Muscle of leg (tissue), 11 donors: ENCODE data around the gene KRTAP10-3. TPM values are rescaled to one million over a fixed set of nuclear protein-coding genes. Genes with fewer than 3 reads are reported as not detected.
"Not testable (repeated sequence)": the region's sequence is repeated elsewhere in the genome, so short reads cannot be mapped to it uniquely, and the experiment has no call there.

Experiments used
- DNase-seq: peaks from one replicate; pipeline ENCODE4 v3.0.0; 2013
- H3K27ac ChIP-seq: one replicate; pipeline ENCODE4 v1.5.1; 2013; ENCODE audit warnings: mild to moderate bottlenecking, low read length, control low read depth
- H3K27me3 ChIP-seq: one replicate; pipeline ENCODE4 v1.6.1; 2013; ENCODE audit warnings: low read length; ENCODE audit not compliant: control insufficient read depth, insufficient read depth
- H3K36me3 ChIP-seq: one replicate; pipeline ENCODE4 v1.6.1; 2013; ENCODE audit warnings: low read length; ENCODE audit not compliant: control insufficient read depth, insufficient read depth
- H3K4me1 ChIP-seq: one replicate; pipeline ENCODE4 v1.6.1; 2013; ENCODE audit warnings: low read length; ENCODE audit not compliant: control insufficient read depth, insufficient read depth
- H3K4me3 ChIP-seq: one replicate; pipeline ENCODE4 v1.5.1; 2013; ENCODE audit warnings: low read length, control low read depth
- H3K9me3 ChIP-seq: replicated peaks from 2 replicates; pipeline ENCODE4 v1.6.1; 2013; ENCODE audit warnings: low read depth, low read length; ENCODE audit not compliant: control insufficient read depth
- WGBS: methylation state at CpG from one replicate; pipeline ENCODE4 v1.1.5; 2013; ENCODE audit warnings: missing lambda C conversion rate; ENCODE audit not compliant: insufficient coverage; 5-methylcytosine and 5-hydroxymethylcytosine counted together
- polyA plus RNA-seq, 8 donors: library from polyadenylated mRNA; unstranded; fragments of 120-200 nt; gene quantifications; one replicate each; pipeline versions ENCODE4 v1.2.1 to v1.2.3, GENCODE V29; 2013; ENCODE audit warnings: inconsistent platforms in 1 of 8, low replicate concordance in 1 of 8; ENCODE audit not compliant: insufficient read length in 8 of 8, insufficient read depth in 1 of 8
- total RNA-seq: library from RNA; stranded (reverse); fragments of 120-200 nt; gene quantifications from one replicate; pipeline ENCODE4 v1.2.4, GENCODE V29; 2013

The KRTAP10-3 gene
- total and polyA plus RNA-seq, 9 donors, result not detected

DNA sequence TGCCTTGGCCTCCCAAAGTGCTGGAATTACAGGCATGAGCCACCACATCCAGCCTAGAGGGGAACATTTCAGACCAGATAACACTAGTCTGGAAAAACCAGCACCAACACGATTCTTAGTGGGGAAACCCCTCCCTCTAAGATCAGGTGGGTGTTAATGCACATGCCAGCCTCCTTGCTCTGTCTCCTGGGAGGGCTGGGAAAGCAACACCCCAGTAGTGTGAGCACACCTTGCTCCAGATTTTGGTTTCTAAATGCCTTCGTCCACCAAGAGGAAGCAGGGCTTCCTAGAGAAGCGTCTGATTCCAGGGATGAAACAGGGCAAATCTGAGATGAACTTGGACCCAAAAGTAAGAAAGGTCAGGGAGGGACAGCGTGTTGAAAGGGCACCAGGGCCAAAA is 12.7 kb upstream of the KRTAP10-3 start:
- peaks cover 5% of the 10 kb centered on the region for H3K9me3 ChIP-seq
- peaks cover 11% of the 10 kb centered on the region for H3K4me1 ChIP-seq
- peaks cover 7% of the 10 kb centered on the region for H3K27me3 ChIP-seq
- H3K27ac ChIP-seq, result no peak overlapping the region
- no peaks in the 10 kb centered on the region for H3K36me3 ChIP-seq
- no peak overlapping the region for H3K4me3 ChIP-seq
- 78% methylated on average over 2 of the region's 4 CpGs for WGBS
- DNase-seq, result no peak

DNA sequence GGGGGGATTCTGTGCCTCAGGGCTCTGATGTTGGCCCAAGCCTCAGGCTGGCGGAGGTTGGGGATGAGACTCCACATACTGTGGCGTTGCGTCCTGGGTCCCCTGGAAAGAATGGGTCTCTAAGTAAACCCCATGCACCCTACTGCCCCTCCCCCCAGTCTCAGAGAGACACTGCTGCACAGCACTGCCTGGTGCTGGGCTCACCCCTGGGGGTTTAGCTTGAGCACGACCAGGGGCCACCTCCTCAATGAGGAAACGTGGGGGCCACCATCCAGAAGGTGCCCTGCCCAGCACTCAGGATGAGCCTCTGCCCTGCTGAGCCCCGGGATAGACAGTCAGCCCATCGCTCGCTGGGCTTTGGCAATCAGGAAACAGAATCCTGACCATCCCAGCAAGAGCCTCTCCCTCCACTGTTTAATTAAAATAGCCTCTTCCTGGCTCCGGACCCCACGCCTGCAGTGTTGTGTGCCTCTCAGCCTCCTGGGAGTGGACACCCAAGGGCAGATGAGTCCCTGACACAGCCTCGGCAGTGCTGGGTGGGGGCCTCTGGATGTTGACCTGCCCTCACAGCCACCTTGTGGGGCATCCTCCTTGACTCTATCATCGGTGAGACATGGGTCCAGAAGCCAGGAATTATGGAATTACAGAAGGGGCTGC is 11.4 kb upstream of the KRTAP10-3 start:
- no peaks in the 10 kb centered on the region for H3K36me3 ChIP-seq
- H3K27ac ChIP-seq, result no peak overlapping the region
- H3K27me3 ChIP-seq, result peaks cover 7% of the 10 kb centered on the region
- H3K4me3 ChIP-seq, result no peak overlapping the region
- peaks cover 5% of the 10 kb centered on the region for H3K9me3 ChIP-seq
- no peak for DNase-seq
- 87% methylated on average over 10 of the region's 12 CpGs for WGBS
- peaks cover 11% of the 10 kb centered on the region for H3K4me1 ChIP-seq

DNA sequence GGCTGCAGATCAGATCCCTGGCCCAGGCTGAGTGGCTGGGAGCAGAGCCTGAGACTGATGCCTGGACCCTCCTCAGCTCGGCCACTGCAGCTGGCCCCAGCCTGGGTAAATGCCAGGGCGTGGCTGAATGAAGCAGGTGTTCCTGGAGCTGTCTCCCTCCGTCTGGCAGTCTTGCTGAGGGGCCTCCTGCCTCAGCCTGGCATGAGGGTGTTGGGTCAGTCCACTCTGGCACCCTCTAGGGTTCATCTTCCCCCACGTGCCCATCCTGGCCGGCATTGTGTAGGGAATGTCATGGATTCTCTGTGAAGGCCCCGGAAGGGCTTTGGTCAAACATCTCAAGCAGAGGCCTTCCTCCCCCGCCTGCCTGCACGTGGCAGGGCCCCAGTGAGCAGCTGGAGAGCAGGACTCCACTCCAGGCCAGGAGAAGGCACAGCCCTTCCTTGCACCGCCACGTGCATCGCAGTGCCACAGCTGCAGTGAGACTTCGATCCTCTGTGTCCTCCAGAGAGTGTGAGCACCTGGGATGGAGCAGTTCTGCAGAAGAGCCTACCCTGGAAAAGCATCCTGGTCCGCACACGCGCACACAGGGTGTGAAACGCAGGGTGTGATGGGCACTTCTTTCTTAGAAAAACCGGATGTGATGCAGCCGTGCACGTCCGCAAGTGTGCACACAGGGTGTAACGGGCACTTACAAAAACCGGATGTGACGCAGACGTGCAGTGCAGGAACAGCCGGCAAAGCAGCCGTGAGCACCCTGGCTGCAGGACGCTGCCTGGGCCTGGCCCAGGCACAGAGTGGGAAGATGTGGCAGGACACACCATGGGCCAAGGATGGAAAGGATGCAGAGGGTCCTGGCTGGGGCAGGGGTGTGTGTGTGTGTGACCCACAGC is 10.3 kb upstream of the KRTAP10-3 start:
- 68% methylated on average over 24 of the region's 27 CpGs for WGBS
- H3K27ac ChIP-seq, result no peak overlapping the region
- peak; percentile 33 for DNase-seq
- H3K4me1 ChIP-seq, result peaks cover 11% of the 10 kb centered on the region
- H3K9me3 ChIP-seq, result peaks cover 5% of the 10 kb centered on the region
- H3K4me3 ChIP-seq, result no peak overlapping the region
- peaks cover 7% of the 10 kb centered on the region for H3K27me3 ChIP-seq
- no peaks in the 10 kb centered on the region for H3K36me3 ChIP-seq

DNA sequence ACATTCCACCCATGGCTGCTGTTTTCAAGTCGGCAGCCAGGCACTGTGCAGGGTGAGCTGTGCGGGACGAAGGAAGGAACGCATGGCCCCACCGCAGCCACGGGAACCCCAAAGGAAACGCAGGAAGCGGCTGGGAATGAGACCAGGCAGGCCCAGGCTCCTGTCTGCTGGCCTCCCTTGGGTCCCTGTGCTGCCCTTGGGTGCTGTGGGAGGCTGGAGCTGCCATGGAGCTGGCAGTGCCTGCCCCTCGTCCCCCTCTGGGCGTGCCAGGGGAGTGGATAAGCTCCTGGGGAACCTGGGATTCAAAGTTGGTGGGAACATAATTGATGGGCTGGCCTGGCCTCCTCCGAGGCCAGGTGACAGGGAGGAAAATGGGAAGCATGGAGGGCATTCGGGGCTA is 9.7 kb upstream of the KRTAP10-3 start:
- peaks cover 5% of the 10 kb centered on the region for H3K9me3 ChIP-seq
- no peak overlapping the region for H3K4me3 ChIP-seq
- H3K36me3 ChIP-seq, result no peaks in the 10 kb centered on the region
- DNase-seq, result no peak
- no peak overlapping the region for H3K27ac ChIP-seq
- WGBS, result 69% methylated on average over 12 of the region's 12 CpGs
- peaks cover 11% of the 10 kb centered on the region for H3K4me1 ChIP-seq
- H3K27me3 ChIP-seq, result peaks cover 7% of the 10 kb centered on the region

DNA sequence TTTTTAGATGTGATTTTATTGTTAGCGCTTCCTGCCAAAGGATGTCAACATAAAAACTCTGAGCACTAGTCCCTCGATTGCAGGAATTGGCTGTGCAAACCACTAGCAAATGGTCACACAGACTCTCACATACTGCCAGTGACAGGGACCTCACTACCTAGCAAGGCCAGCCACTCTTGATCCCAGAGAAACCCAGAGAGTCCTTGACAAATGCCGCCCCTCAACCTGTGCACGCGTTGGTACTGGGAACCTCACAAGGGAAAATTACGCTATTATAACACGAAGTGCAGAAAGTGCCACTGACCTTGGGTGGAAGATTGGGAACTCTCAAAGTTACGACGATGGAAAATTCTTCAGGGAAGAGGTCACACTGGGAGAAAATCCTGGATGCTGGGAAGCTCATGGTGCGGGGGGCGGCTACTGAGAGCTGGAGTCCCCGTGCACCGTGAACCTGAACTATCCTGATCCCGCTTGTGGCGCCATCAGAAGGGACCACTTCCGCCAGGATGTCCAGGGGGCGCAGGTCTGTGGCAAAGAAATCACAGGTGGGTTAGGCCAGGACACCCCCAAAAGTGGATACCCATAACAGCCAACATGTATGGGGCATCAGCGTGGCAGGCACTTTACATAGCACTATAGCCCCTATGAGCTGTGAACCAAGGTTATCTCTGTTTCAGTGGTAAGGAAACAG is 9.0 kb upstream of the KRTAP10-3 start:
- no peak overlapping the region for H3K27ac ChIP-seq
- H3K27me3 ChIP-seq, result peaks cover 7% of the 10 kb centered on the region
- peaks cover 5% of the 10 kb centered on the region for H3K9me3 ChIP-seq
- 91% methylated on average over 18 of the region's 18 CpGs for WGBS
- DNase-seq, result no peak
- H3K4me3 ChIP-seq, result no peak overlapping the region
- H3K36me3 ChIP-seq, result no peaks in the 10 kb centered on the region
- peaks cover 11% of the 10 kb centered on the region for H3K4me1 ChIP-seq

DNA sequence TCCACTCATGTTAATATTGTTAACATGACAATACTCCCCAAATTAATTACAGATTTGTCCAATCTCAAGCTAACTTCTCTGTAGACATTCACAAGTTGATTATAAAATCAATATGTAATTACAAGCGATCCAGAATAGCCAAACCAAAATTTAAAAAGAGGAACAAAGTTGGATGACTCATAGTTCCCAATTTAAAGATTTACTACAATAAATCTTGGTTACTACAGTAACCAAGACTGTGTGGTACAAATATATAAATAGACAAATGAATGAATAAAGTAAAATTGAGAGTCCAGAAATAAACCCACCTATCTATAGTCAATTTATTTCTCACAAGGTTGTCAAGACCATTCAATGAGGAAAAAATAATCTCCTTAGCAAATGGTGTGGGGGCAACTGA is 7.8 kb upstream of the KRTAP10-3 start:
- no peak overlapping the region for H3K4me3 ChIP-seq
- peaks cover 11% of the 10 kb centered on the region for H3K4me1 ChIP-seq
- no peak overlapping the region for H3K27ac ChIP-seq
- peaks cover 3% of the 10 kb centered on the region for H3K9me3 ChIP-seq
- DNase-seq, result no peak
- H3K36me3 ChIP-seq, result no peaks in the 10 kb centered on the region
- peaks cover under 1% of the 10 kb centered on the region for H3K27me3 ChIP-seq
- WGBS, result no CpG with 5 or more reads among the region's 1 CpG

DNA sequence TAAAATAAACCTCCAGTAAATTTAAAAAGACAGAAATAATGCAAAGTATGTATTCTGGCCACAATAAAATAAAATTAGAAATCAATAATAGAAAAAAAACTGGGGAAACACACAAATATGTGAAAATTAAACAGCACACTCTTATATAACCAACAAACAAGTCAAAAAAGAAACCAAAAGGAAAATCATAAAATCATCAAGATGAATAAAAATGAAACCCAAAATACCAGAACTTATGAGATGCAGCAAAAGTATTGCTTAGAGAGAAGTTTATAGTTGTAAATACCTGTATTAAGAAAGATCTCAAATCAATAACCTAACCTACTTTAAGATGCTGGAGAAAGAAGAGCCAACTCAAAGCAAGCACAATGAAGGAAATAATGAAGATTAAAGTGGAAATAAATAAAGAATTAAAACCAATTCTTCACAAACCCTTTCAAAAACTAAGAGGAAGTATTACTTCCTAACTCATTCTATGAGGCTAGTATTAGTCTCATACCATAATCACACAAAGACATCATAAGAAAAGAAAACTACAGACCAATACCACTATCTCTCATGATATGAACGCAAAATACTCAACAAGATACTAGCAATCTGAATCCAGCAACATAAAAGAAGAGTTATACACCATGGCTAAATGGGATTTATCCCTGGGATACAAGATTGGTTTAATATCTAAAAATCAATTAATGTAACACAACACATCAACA is 6.4 kb upstream of the KRTAP10-3 start:
- Histone ChIP-seq H3K27me3 (no peaks in the 10 kb centered on the region), H3K4me3 (no peak overlapping the region), H3K9me3 (no peaks in the 10 kb centered on the region), H3K4me1 (peaks cover 11% of the 10 kb centered on the region), H3K27ac (no peak overlapping the region), H3K36me3 (no peaks in the 10 kb centered on the region)
- no CpG with 5 or more reads among the region's 1 CpG for WGBS
- no peak for DNase-seq

DNA sequence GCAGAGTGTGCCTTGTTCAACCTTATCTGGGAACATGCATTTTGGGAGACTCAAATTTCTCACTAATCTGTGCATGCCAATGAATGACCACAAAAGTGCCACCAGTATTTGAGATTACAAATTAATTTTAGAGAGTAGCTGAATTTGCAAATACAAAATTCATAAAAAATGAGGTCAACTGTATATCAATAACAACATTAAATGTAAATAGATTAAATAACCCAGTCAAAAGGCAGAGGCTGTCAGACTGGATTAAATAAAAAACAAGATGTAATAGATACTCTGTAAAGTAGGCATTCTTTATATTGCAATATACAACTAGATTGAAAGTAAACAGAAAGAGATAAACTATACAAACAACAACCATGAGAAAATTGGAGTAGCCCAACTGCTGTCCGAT is 5.5 kb upstream of the KRTAP10-3 start:
- Histone ChIP-seq H3K4me3 (no peak overlapping the region), H3K36me3 (no peaks in the 10 kb centered on the region), H3K27ac (no peak overlapping the region), H3K27me3 (no peaks in the 10 kb centered on the region), H3K4me1 (peaks cover 8% of the 10 kb centered on the region), H3K9me3 (no peaks in the 10 kb centered on the region)
- no peak for DNase-seq
- no CpG with 5 or more reads among the region's 1 CpG for WGBS

DNA sequence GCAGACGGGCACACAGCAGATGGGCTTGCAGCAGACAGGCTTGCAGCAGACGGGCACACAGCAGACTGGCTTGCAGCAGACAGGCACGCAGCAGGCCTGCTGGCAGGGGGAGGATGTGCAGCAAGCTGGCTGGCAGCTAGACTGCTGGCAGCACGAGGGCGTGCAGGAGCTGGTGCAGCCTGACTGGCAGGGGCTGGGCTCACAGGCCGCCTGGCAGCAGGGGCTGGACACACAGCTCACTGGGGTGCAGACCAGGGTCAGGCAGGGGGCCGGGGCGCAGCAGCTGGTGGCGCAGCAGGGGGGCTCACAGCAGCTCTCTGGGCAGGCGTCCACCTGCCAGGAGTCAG is 293 bp downstream of the KRTAP10-3 start:
- WGBS, result 64% methylated on average over 4 of the region's 10 CpGs
- not testable (repeated sequence) for H3K4me1 ChIP-seq, H3K9me3 ChIP-seq, H3K27me3 ChIP-seq, H3K4me3 ChIP-seq, DNase-seq, H3K36me3 ChIP-seq, H3K27ac ChIP-seq
